B cell (primary cell): ENCODE results near the gene EFHD2. TPM values are rescaled to one million over a fixed set of nuclear protein-coding genes. Genes with fewer than 3 reads are reported as not detected.

Experiments used
- ATAC-seq: fragments of 200-7000 bp; cut with Tn5 transposase; one replicate; pipeline ENCODE4 v1.10.0; 2021; ENCODE audit warnings: low read depth, mild to moderate bottlenecking, moderate number of reproducible peaks, moderate library complexity
- CTCF ChIA-PET: fragments of 350-600 bp; sonication (Branson Sonifier 250); formaldehyde crosslinking; loops from one replicate; lab custom pipeline; 2021; ENCODE audit warnings: antibody characterized with exemption, inconsistent platforms; lab: Charles Lee
- POLR2A ChIA-PET: fragments of 350-600 bp; sonication (Branson Sonifier 250); formaldehyde crosslinking; loops from one replicate; lab custom pipeline; 2021; ENCODE audit warnings: antibody characterized with exemption; lab: Charles Lee
- DNase-seq: peaks from one replicate; pipeline ENCODE4 v3.0.0; 2013
- H2AFZ ChIP-seq: 2 replicates; pipeline ENCODE4 v1.6.1; 2012; ENCODE audit warnings: mild to moderate bottlenecking, low read depth, low read length; ENCODE audit not compliant: insufficient read depth, poor library complexity, severe bottlenecking
- H3K27ac ChIP-seq, 2 donors: 1 replicate in 1 of 2; 2 replicates in 1 of 2; pipeline ENCODE4 v1.5.1; 2012 to 2013; ENCODE audit warnings: low read length in 2 of 2, mild to moderate bottlenecking in 2 of 2, moderate library complexity in 1 of 2
- H3K27me3 ChIP-seq, 4 experiments: fragments of 200-600 bp in 1 of 4; sonication (generic) in 1 of 4; replicated peaks in 1 of 4; 1 replicate in 2 of 4; 2 replicates in 2 of 4; pipeline versions ENCODE4 v1.6.1 to v1.7.0; 2013 to 2016; ENCODE audit warnings: low read length in 3 of 4, mild to moderate bottlenecking in 2 of 4, mixed read lengths in 1 of 4, moderate library complexity in 1 of 4; ENCODE audit not compliant: insufficient read depth in 4 of 4, control insufficient read depth in 3 of 4; ENCODE audit errors: control extremely low read depth in 1 of 4
- H3K36me3 ChIP-seq, 2 experiments: replicated peaks in 1 of 2; 1 replicate in 1 of 2; 2 replicates in 1 of 2; pipeline versions ENCODE4 v1.6.1 to v1.7.1; 2013; ENCODE audit warnings: low read length in 1 of 2; ENCODE audit not compliant: insufficient read depth in 2 of 2, control insufficient read depth in 1 of 2; ENCODE audit errors: control extremely low read depth in 1 of 2, extremely low read depth in 1 of 2
- H3K4me1 ChIP-seq, 2 donors: fragments of 200-600 bp in 1 of 2; sonication (generic) in 1 of 2; 1 replicate in 1 of 2; 2 replicates in 1 of 2; pipeline versions ENCODE4 v1.5.1 to v1.6.1; 2013 to 2017; ENCODE audit warnings: low read length in 2 of 2; ENCODE audit not compliant: control insufficient read depth in 2 of 2, insufficient read depth in 2 of 2
- H3K4me2 ChIP-seq: replicated peaks from 2 replicates; pipeline ENCODE3; 2012; ENCODE audit warnings: mild to moderate bottlenecking, low read depth, low read length; ENCODE audit not compliant: poor library complexity, severe bottlenecking
- H3K4me3 ChIP-seq, 5 experiments: fragments of 200-600 bp in 1 of 5; sonication (generic) in 1 of 5; 1 replicate in 3 of 5; 2 replicates in 2 of 5; pipeline versions ENCODE4 v1.5.1 to v1.7.0; 2011 to 2016; ENCODE audit warnings: low read length in 4 of 5, mild to moderate bottlenecking in 4 of 5, low read depth in 2 of 5, control low read depth in 1 of 5, moderate library complexity in 1 of 5; ENCODE audit not compliant: insufficient read depth in 1 of 5; ENCODE audit errors: control extremely low read depth in 1 of 5, extremely low read depth in 1 of 5
- H3K79me2 ChIP-seq: fragments of 200-600 bp; sonication (generic); one replicate; pipeline ENCODE4 v1.6.0; 2016; ENCODE audit warnings: low read length; ENCODE audit not compliant: control insufficient read depth, insufficient read depth
- H3K9ac ChIP-seq: fragments of 200-600 bp; sonication (generic); 2 replicates; pipeline ENCODE4 v1.6.1; 2017; ENCODE audit warnings: mild to moderate bottlenecking, low read length, moderate library complexity
- H3K9me3 ChIP-seq, 3 donors: one replicate each; pipeline versions ENCODE4 v1.6.1 to v1.7.1; 2013; ENCODE audit warnings: low read length in 2 of 3; ENCODE audit not compliant: control insufficient read depth in 2 of 3, insufficient read depth in 1 of 3; ENCODE audit errors: control extremely low read depth in 1 of 3
- H4K20me1 ChIP-seq: 2 replicates; pipeline ENCODE4 v1.6.0; 2012; ENCODE audit warnings: mild to moderate bottlenecking, low read length; ENCODE audit not compliant: insufficient read depth, control insufficient read depth, poor library complexity, severe bottlenecking
- H3K27ac Mint-ChIP-seq: one replicate; pipeline ENCODE4 v1.8.0; 2021; ENCODE audit warnings: mixed read lengths
- H3K27me3 Mint-ChIP-seq: one replicate; pipeline ENCODE4 v1.8.0; 2021; ENCODE audit warnings: mixed read lengths
- H3K4me1 Mint-ChIP-seq: one replicate; pipeline ENCODE4 v1.8.0; 2021; ENCODE audit warnings: mixed read lengths
- H3K4me3 Mint-ChIP-seq: one replicate; pipeline ENCODE4 v1.8.0; 2021; ENCODE audit warnings: mixed read lengths
- H3K9me3 Mint-ChIP-seq: one replicate; pipeline ENCODE4 v1.8.0; 2022; ENCODE audit warnings: mixed read lengths; ENCODE audit not compliant: insufficient read depth
- CTCF ChIP-seq: fragments of 200-600 bp; IDR thresholded peaks from one replicate; pipeline ENCODE4 v1.8.0; 2022; ENCODE audit warnings: antibody characterized with exemption, mild to moderate bottlenecking
- EZH2 ChIP-seq: IDR thresholded peaks from 2 replicates; pipeline ENCODE4 v1.6.1; 2012; ENCODE audit warnings: borderline replicate concordance, low read depth, mild to moderate bottlenecking, moderate library complexity, low read length; ENCODE audit not compliant: insufficient read depth, poor library complexity, severe bottlenecking
- WGBS: methylation state at CpG from one replicate; pipeline ENCODE4 v1.1.5; 2013; ENCODE audit warnings: missing lambda C conversion rate; ENCODE audit not compliant: insufficient coverage; 5-methylcytosine and 5-hydroxymethylcytosine counted together
- intact Hi-C: fragments of 100-400 bp; cut with micrococcal nuclease; formaldehyde crosslinking; loops from one replicate; pipeline ENCODE4 v1.10.0; 2022
- polyA plus RNA-seq: library from polyadenylated mRNA; depleted of rRNA; stranded (reverse); fragments of >200 nt; gene quantifications from 2 replicates; pipeline ENCODE4 v1.2.3, GENCODE V29; 2012
- total RNA-seq, 2 donors: library from RNA; stranded (reverse); fragments of 120-200 nt in 1 of 2; gene quantifications; 1 replicate in 1 of 2; 2 replicates in 1 of 2; pipeline versions ENCODE4 v1.2.3 to v1.2.4, GENCODE V29; 2013 to 2022

The EFHD2 gene
- total and polyA plus RNA-seq, 2 donors (not counting 1 experiment from before 2014, with no cell fraction given), result 39.3 to 67.2 TPM

DNA sequence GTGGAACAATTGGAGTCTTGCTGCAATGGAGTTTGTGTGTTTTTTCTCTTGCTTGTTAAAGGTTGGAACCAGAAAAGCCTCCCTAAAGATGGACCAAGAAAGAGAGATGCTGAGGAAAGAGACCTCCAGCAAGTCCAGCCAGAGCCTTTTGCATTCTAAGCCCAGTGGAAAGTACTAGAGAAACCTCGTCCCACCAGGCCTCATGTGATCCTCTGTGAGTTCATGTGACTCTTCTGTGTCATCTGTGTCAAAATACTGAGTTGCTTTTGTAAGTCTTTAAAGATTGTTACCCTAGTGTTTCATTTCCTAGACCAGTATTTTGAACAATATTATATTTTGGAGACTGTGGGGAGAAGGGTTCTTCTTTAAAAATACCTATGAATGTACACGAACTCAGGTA, 12.5 kb upstream of the EFHD2 start:
- Mint-ChIP-seq H3K4me1 (peaks cover 4% of the 10 kb centered on the region), H3K27ac (no peak overlapping the region), H3K27me3 (peaks cover 11% of the 10 kb centered on the region), H3K9me3 (peaks cover 2% of the 10 kb centered on the region), H3K4me3 (no peak overlapping the region)
- Histone ChIP-seq H3K27ac (no peak overlapping the region), H3K9ac (no peak overlapping the region), H3K27me3 (no peaks in the 10 kb centered on the region), H3K4me2 (no peak overlapping the region), H4K20me1 (no peaks in the 10 kb centered on the region), H3K79me2 (no peaks in the 10 kb centered on the region), H3K9me3 (peaks cover 1 to 11% (median 6%) of the 10 kb centered on the region in 3 donors), H2AFZ (no peak overlapping the region), H3K36me3 (no peaks in the 10 kb centered on the region), H3K4me3 (no peak overlapping the region), H3K4me1 (no peaks in the 10 kb centered on the region)
- ChIA-PET POLR2A (no interaction called here), CTCF (no interaction called here)
- DNase-seq (no peak), ATAC-seq (no peak)
- WGBS, result 88% methylated on average over 1 of the region's 2 CpGs
- intact Hi-C loops, result no loop called here
- no peak for TF ChIP-seq EZH2
- TF ChIP-seq CTCF, result no peak

GRCh38 chr1:15399710-15400109, 10.0 kb upstream of the EFHD2 start:
- 93% methylated on average over 2 of the region's 2 CpGs for WGBS
- intact Hi-C loops, result no loop called here
- Histone ChIP-seq H3K9ac (no peak overlapping the region), H3K4me3 (no peak overlapping the region), H3K9me3 (peaks cover 3 to 11% (median 6%) of the 10 kb centered on the region in 3 donors), H3K36me3 (no peaks in the 10 kb centered on the region), H4K20me1 (no peaks in the 10 kb centered on the region), H3K79me2 (no peaks in the 10 kb centered on the region), H2AFZ (no peak overlapping the region), H3K4me2 (no peak overlapping the region), H3K27ac (no peak overlapping the region), H3K27me3 (no peaks in the 10 kb centered on the region), H3K4me1 (no peaks in the 10 kb centered on the region)
- ATAC-seq (no peak), DNase-seq (no peak)
- Mint-ChIP-seq H3K4me1 (peaks cover 4% of the 10 kb centered on the region), H3K4me3 (no peak overlapping the region), H3K9me3 (peaks cover 2% of the 10 kb centered on the region), H3K27me3 (peaks cover under 1% of the 10 kb centered on the region), H3K27ac (no peak overlapping the region)
- POLR2A ChIA-PET, result interaction anchor here (0.6 kb wide), 1 partner anchor 16 kb away, joined by 8 read pairs; no protein-coding TSS in a partner anchor
- TF ChIP-seq EZH2, result no peak
- TF ChIP-seq CTCF, result no peak
- CTCF ChIA-PET, result interaction anchor here (2.5 kb wide), 1 partner anchor 13 kb away, joined by 5 read pairs; no protein-coding TSS in a partner anchor
